ENCODE results near the gene EML3.
"Not testable (repeated sequence)": the region's sequence is repeated elsewhere in the genome, so short reads cannot be mapped to it uniquely, and the experiment has no call there.

The EML3 gene

GRCh38 chr11:62570903-62571302 lies 41.7 kb downstream of the EML3 start:
- DNase-seq (ENCODE audit: low spot score), result not testable (repeated sequence)

- no peak for DNase-seq (ENCODE audit: low spot score)
Observed at GRCh38 chr11:62569611-62570010, 43.0 kb downstream of the EML3 start.

GRCh38 chr11:62567018-62567633 lies 45.4 kb downstream of the EML3 start:
- DNase-seq (ENCODE audit: low spot score), result no peak

- DNase-seq (ENCODE audit: low spot score), result no peak
Observed at GRCh38 chr11:62566247-62566646, 46.3 kb downstream of the EML3 start.

- DNase-seq (ENCODE audit: low spot score), result no peak
Observed at GRCh38 chr11:62565100-62565802, 47.3 kb downstream of the EML3 start.

GRCh38 chr11:62561677-62562230 lies 50.8 kb downstream of the EML3 start:
- not testable (repeated sequence) for DNase-seq (ENCODE audit: low spot score)

- peak; percentile 84 for DNase-seq (ENCODE audit: low spot score)
Observed at GRCh38 chr11:62560566-62561103, 51.9 kb downstream of the EML3 start.

GRCh38 chr11:62559626-62560025 lies 52.9 kb downstream of the EML3 start:
- not testable (repeated sequence) for DNase-seq (ENCODE audit: low spot score)

- DNase-seq (ENCODE audit: low spot score), result no peak
Observed at GRCh38 chr11:62559204-62559603, 53.4 kb downstream of the EML3 start.

- no peak for DNase-seq (ENCODE audit: low spot score)
Observed at GRCh38 chr11:62558669-62559068, 53.9 kb downstream of the EML3 start.

GRCh38 chr11:62556875-62557631 lies 55.5 kb downstream of the EML3 start:
- no peak for DNase-seq (ENCODE audit: low spot score)

GRCh38 chr11:62556108-62556874 lies 56.3 kb downstream of the EML3 start:
- DNase-seq (ENCODE audit: low spot score), result peak; percentile 95

- no peak for DNase-seq (ENCODE audit: low spot score)
Observed at GRCh38 chr11:62555464-62556107, 57.0 kb downstream of the EML3 start.

GRCh38 chr11:62554387-62555167 lies 58.0 kb downstream of the EML3 start:
- no peak for DNase-seq (ENCODE audit: low spot score)

- peak; percentile 66 for DNase-seq (ENCODE audit: low spot score)
Observed at GRCh38 chr11:62553839-62554361, 58.7 kb downstream of the EML3 start.

GRCh38 chr11:62553080-62553838 lies 59.3 kb downstream of the EML3 start:
- DNase-seq (ENCODE audit: low spot score), result peak; percentile 85

GRCh38 chr11:62552485-62553079 lies 60.0 kb downstream of the EML3 start:
- DNase-seq (ENCODE audit: low spot score), result peak; percentile 49
